ENCODE data around the gene HIC1. TPM values are rescaled to one million over a fixed set of nuclear protein-coding genes. Genes with fewer than 3 reads are reported as not detected.

HIC1 gene
- polyA plus RNA-seq, 1 of the 3 experiments (the other 2 are of a cell fraction), result 6.4 TPM

GRCh38 chr17:2064147-2064489, 9.2 kb downstream of the HIC1 start:
- Histone ChIP-seq H3K4me1 (ENCODE audit: control insufficient read depth in 1 of 2, insufficient read depth in 2 of 2, low read depth in 1 of 2, low read length in 1 of 2) (peaks cover 38 to 39% of the 10 kb centered on the region in 2 experiments; a peak in 3 of 4 replicates), H3K36me3 (replicated peaks in 1 of 2; ENCODE audit: control insufficient read depth in 1 of 2, insufficient read depth in 2 of 2, low read length in 1 of 2) (peaks cover 13 to 39% of the 10 kb centered on the region in 2 experiments), H3K27me3 (ENCODE audit: insufficient read depth) (no peaks in the 10 kb centered on the region), H3K9me2 (no peaks in the 10 kb centered on the region), H3K9me3 (no peaks in the 10 kb centered on the region), H3K4me3 (ENCODE audit: low read depth in 2 of 2, low read length in 1 of 2) (no peak overlapping the region), H3K27ac (ENCODE audit: low read depth in 2 of 2, low read length in 1 of 2) (no peak overlapping the region), H3K79me2 (ENCODE audit: insufficient read depth) (no peaks in the 10 kb centered on the region), H3K4me2 (no peak overlapping the region), H4K20me1 (ENCODE audit: insufficient read depth) (no peaks in the 10 kb centered on the region), H3K9ac (no peak overlapping the region), H3F3A (replicated peaks; ENCODE audit: insufficient read depth) (peaks cover 15% of the 10 kb centered on the region), H2AFZ (ENCODE audit: low read depth) (no peak overlapping the region)
- ChIA-PET CTCF (interaction anchor here (0.7 to 7.4 kb wide), 6 partner anchors 9 to 217 kb away, joined by 3 to 81 read pairs (median 6); partner anchors contain the start of gene HIC1), POLR2A (no interaction called here)
- 84% methylated on average over 5 of the region's 5 CpGs for WGBS (ENCODE audit: low lambda C conversion rate)
- no peak for TF ChIP-seq USF2 (IDR thresholded peaks at IDR 0.05; ENCODE audit: borderline replicate concordance, low read depth, low read length)
- no peak for TF ChIP-seq TCF12 (IDR thresholded peaks at IDR 0.05)
- TF ChIP-seq TEAD4 (IDR thresholded peaks at IDR 0.05; ENCODE audit: borderline replicate concordance, insufficient read depth), result no peak
- TF ChIP-seq TAF1 (IDR thresholded peaks at IDR 0.05; ENCODE audit: borderline replicate concordance, low read depth, low read length), result no peak
- TF ChIP-seq PBX3 (IDR thresholded peaks at IDR 0.05), result no peak
- TF ChIP-seq SIN3A (IDR thresholded peaks at IDR 0.05; ENCODE audit: borderline replicate concordance, low read depth, low read length), result no peak
- TF ChIP-seq REST (IDR thresholded peaks at IDR 0.05; ENCODE audit: low read depth, low read length), result no peak
- TF ChIP-seq RXRA (IDR thresholded peaks at IDR 0.05; ENCODE audit: borderline replicate concordance, low read depth), result no peak
- TF ChIP-seq IRF3 (IDR thresholded peaks at IDR 0.05; ENCODE audit: low read depth, low read length), result no peak
- no peak for TF ChIP-seq CTCF (IDR thresholded peaks at IDR 0.05)
- TF ChIP-seq FOXJ3 (CRISPR knock-in tag; IDR thresholded peaks at IDR 0.05), result no peak
- no peak for DNase-seq

All from SK-N-SH (cell line).